NOMO-1 treated with dmso at 0.1 percent for 144 hours (cell line): ENCODE measurements around the gene AFF3.
"Not testable (repeated sequence)": the region's sequence is repeated elsewhere in the genome, so short reads cannot be mapped to it uniquely, and the experiment has no call there.

Source experiments
- DNase-seq: peaks from one replicate; lab custom pipeline; 2025; ENCODE audit not compliant: unreplicated experiment; lab: John Stamatoyannopoulos, UW

The AFF3 gene

GRCh38 chr2:99772591-99773331 lies 369.6 kb downstream of the AFF3 start:
- no peak for DNase-seq

- peak; percentile 80 for DNase-seq
Observed at GRCh38 chr2:99771681-99772333, 370.6 kb downstream of the AFF3 start.

GRCh38 chr2:99770876-99771275 lies 371.5 kb downstream of the AFF3 start:
- no peak for DNase-seq

- no peak for DNase-seq
Observed at GRCh38 chr2:99765731-99766318, 376.6 kb downstream of the AFF3 start.

GRCh38 chr2:99763764-99764163 lies 378.6 kb downstream of the AFF3 start:
- DNase-seq = no peak

- no peak for DNase-seq
Observed at GRCh38 chr2:99762714-99763113, 379.7 kb downstream of the AFF3 start.

- DNase-seq = no peak
Observed at GRCh38 chr2:99757611-99758114, 384.7 kb downstream of the AFF3 start.

- peak; percentile 79 for DNase-seq
Observed at GRCh38 chr2:99756059-99756458, 386.3 kb downstream of the AFF3 start.

GRCh38 chr2:99754210-99754609 lies 388.2 kb downstream of the AFF3 start:
- DNase-seq = no peak

- DNase-seq = no peak
Observed at GRCh38 chr2:99753505-99753904, 388.9 kb downstream of the AFF3 start.

- DNase-seq = no peak
Observed at GRCh38 chr2:99748344-99748743, 394.0 kb downstream of the AFF3 start.

- DNase-seq = no peak
Observed at GRCh38 chr2:99747842-99748241, 394.5 kb downstream of the AFF3 start.

GRCh38 chr2:99743146-99743545 lies 399.2 kb downstream of the AFF3 start:
- no peak for DNase-seq

GRCh38 chr2:99737537-99737936 lies 404.9 kb downstream of the AFF3 start:
- DNase-seq = no peak

- DNase-seq = no peak
Observed at GRCh38 chr2:99735753-99736152, 406.6 kb downstream of the AFF3 start.

GRCh38 chr2:99735314-99735713 lies 407.1 kb downstream of the AFF3 start:
- not testable (repeated sequence) for DNase-seq

- DNase-seq = no peak
Observed at GRCh38 chr2:99734236-99734635, 408.2 kb downstream of the AFF3 start.

GRCh38 chr2:99729104-99730025 lies 413.0 kb downstream of the AFF3 start:
- no peak for DNase-seq

GRCh38 chr2:99728166-99728565 lies 414.2 kb downstream of the AFF3 start:
- no peak for DNase-seq

- no peak for DNase-seq
Observed at GRCh38 chr2:99727199-99727598, 415.2 kb downstream of the AFF3 start.

- DNase-seq = no peak
Observed at GRCh38 chr2:99726691-99727090, 415.7 kb downstream of the AFF3 start.
